ENCODE results near the gene FAM184A. TPM values are rescaled to one million over a fixed set of nuclear protein-coding genes. Genes with fewer than 3 reads are reported as not detected.
"Not testable (repeated sequence)": the region's sequence is repeated elsewhere in the genome, so short reads cannot be mapped to it uniquely, and the experiment has no call there.

The FAM184A gene
- total RNA-seq, 1 donor from 2014 or later: 3.1 TPM

DNA sequence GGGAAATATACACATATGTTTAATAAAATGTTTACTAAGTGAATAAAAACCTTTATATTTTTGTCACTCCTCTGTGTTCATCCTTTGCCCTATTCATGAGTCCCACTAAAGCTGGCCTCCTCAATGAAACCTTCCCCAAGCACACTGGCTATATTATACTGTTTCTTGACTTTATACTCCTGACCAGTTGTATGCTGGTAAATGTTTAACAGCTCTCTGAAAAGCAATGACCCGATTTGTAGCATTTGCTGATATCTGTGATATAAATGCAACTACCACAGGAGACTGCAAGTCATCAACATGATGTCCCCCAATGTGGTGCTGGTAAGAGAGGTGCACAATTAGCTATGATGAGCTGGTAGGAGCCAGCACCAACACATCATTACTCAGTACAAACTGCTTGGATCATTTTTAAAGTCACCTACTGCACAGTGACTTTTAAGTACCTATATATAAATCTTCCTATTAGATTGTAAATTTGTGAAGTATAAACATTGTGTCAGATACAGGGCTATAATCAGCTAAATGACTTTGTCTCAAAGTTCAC is 78.9 kb downstream of the FAM184A start:
- Histone ChIP-seq H3K4me1 (no peaks in the 10 kb centered on the region), H3K9me3 (no peaks in the 10 kb centered on the region), H3K27me3 (no peaks in the 10 kb centered on the region), H3K4me3 (no peak overlapping the region), H3K36me3 (no peaks in the 10 kb centered on the region), H3K27ac (no peak overlapping the region)
- intact Hi-C loops (cut with DNase I): no loop called here
- no peak for DNase-seq (ENCODE audit: low spot score in 2 of 2)
- TF ChIP-seq, protein P1, sequence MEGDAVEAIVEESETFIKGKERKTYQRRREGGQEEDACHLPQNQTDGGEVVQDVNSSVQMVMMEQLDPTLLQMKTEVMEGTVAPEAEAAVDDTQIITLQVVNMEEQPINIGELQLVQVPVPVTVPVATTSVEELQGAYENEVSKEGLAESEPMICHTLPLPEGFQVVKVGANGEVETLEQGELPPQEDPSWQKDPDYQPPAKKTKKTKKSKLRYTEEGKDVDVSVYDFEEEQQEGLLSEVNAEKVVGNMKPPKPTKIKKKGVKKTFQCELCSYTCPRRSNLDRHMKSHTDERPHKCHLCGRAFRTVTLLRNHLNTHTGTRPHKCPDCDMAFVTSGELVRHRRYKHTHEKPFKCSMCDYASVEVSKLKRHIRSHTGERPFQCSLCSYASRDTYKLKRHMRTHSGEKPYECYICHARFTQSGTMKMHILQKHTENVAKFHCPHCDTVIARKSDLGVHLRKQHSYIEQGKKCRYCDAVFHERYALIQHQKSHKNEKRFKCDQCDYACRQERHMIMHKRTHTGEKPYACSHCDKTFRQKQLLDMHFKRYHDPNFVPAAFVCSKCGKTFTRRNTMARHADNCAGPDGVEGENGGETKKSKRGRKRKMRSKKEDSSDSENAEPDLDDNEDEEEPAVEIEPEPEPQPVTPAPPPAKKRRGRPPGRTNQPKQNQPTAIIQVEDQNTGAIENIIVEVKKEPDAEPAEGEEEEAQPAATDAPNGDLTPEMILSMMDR (IDR thresholded peaks at IDR 0.05): no peak

- DNase-seq (ENCODE audit: low spot score in 2 of 2); H3K9me3 ChIP-seq; H3K36me3 ChIP-seq; H3K4me1 ChIP-seq; H3K27me3 ChIP-seq; H3K4me3 ChIP-seq; H3K27ac ChIP-seq; intact Hi-C loops (cut with DNase I): not testable (repeated sequence)
Measured at GRCh38 chr6:118997426-118997825, 81.0 kb downstream of the FAM184A start.

DNA sequence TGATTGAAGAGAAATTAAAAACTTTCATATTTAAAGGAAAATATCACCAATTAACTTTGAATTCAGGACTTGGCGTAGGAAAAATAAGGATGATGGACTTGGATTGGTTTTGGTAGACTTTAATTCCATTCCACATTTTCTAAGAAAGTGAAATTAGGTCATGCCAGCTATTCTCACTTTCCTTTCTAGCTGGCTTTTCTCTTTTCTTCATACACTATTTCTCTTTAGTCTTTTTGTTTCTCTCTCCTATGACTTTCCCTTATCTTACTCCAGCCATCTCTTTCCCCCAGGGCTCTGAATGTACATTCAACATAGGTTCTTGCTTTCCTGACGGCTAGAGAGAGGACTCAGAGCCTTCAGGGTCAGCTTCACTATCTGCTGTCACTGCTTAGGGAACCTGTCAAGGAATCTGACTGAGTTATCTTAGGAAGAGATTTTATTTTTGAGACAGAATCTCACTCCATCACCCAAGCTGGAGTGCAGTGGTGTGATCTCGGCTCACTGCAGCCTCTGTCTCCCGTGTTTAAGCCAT is 82.1 kb downstream of the FAM184A start:
- Histone ChIP-seq H3K27ac (no peak overlapping the region), H3K9me3 (no peaks in the 10 kb centered on the region), H3K4me3 (no peak overlapping the region), H3K4me1 (no peaks in the 10 kb centered on the region), H3K27me3 (no peaks in the 10 kb centered on the region), H3K36me3 (no peaks in the 10 kb centered on the region)
- TF ChIP-seq, protein P1 (IDR thresholded peaks at IDR 0.05): no peak
- intact Hi-C loops (cut with DNase I): no loop called here
- DNase-seq (ENCODE audit: low spot score in 2 of 2): no peak

DNA sequence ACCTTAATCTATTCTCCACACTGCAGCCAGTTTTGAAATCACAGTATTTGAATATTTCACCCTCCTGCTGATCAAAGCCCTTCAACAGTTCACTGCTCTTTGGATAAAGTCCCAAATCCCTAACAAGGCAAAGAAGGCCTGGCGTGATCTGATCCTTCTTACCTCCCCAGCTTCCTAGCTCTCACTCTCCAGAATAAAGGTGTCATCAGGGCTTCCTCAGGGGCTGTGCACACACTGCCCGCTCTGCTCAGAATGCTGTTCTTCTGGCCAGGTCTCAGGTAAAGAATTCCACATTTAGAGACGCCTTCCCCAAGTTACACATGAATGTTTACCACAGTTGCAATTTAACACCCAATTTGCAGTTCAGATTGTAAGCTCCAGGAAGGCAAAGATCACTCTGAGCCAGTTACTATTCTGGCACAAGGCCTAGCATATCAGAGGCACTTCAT is 84.6 kb downstream of the FAM184A start:
- Histone ChIP-seq H3K4me3 (no peak overlapping the region), H3K9me3 (no peaks in the 10 kb centered on the region), H3K4me1 (no peaks in the 10 kb centered on the region), H3K36me3 (no peaks in the 10 kb centered on the region), H3K27me3 (no peaks in the 10 kb centered on the region), H3K27ac (no peak overlapping the region)
- no peak for DNase-seq (ENCODE audit: low spot score in 2 of 2)
- intact Hi-C loops (cut with DNase I): no loop called here
- TF ChIP-seq, protein P1 (IDR thresholded peaks at IDR 0.05): no peak

- no peak for DNase-seq (ENCODE audit: low spot score in 2 of 2)
- intact Hi-C loops (cut with DNase I): no loop called here
- TF ChIP-seq, protein P1 (IDR thresholded peaks at IDR 0.05): no peak
- Histone ChIP-seq H3K4me1 (no peaks in the 10 kb centered on the region), H3K27me3 (no peaks in the 10 kb centered on the region), H3K4me3 (no peak overlapping the region), H3K27ac (no peak overlapping the region), H3K9me3 (no peaks in the 10 kb centered on the region), H3K36me3 (no peaks in the 10 kb centered on the region)
Measured at GRCh38 chr6:118993358-118993757, 85.1 kb downstream of the FAM184A start.

DNA sequence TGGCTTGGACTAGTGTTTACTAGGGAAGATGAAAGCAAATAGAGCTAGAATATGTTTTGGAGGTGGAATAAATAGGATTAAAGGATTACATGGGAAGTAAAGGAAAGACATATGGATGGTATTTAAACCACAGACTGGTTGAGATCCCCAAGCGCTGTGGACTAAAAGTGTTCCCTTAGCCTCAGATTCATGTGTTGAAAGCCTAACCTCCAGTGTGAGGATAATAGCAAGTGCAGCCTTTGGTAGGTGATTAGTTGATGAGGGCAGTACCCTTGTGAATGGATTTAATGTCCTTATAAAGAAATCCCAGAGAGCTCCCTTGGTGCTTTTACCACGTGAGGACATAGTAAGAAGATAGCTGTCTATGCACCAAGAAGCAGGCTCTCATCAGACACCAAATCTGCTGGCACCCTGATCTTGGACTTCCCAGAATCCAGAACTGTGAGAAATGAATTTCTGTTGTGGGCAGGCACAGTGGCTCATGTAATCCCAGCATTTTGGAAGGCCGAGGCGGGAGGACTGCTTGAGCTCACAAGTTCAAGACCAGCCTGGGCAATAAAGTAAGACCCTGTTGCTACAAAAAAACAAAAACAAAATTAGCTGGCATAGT is 86.2 kb downstream of the FAM184A start:
- TF ChIP-seq, protein P1 (IDR thresholded peaks at IDR 0.05): no peak

More for the DNA sequence above, 86.2 kb downstream of the FAM184A start:
- no peaks in the 10 kb centered on the region for H3K4me1 ChIP-seq
- intact Hi-C loops (cut with DNase I): no loop called here
- no peak for DNase-seq (ENCODE audit: low spot score in 2 of 2)
- no peak overlapping the region for H3K27ac ChIP-seq
- H3K27me3 ChIP-seq: no peaks in the 10 kb centered on the region
- H3K4me3 ChIP-seq: no peak overlapping the region
- H3K9me3 ChIP-seq: no peaks in the 10 kb centered on the region
- no peaks in the 10 kb centered on the region for H3K36me3 ChIP-seq
